Anterior cingulate cortex (tissue), 58 donors: ENCODE data around the gene TBL1XR1.

ENCODE experiments used
- DNase-seq, 58 donors: peaks; one replicate each; lab custom pipeline; 2025; lab: John Stamatoyannopoulos, UW

Gene TBL1XR1

GRCh38 chr3:177071496-177072156 lies 125.7 kb downstream of the TBL1XR1 start:
- DNase-seq, result no peak

GRCh38 chr3:177069514-177070329 lies 127.6 kb downstream of the TBL1XR1 start:
- DNase-seq, result no peak

- DNase-seq, result no peak
These were observed 128.3 kb downstream of the TBL1XR1 start for GRCh38 chr3:177068967-177069366.

- DNase-seq, result no peak
These were observed 131.2 kb downstream of the TBL1XR1 start for GRCh38 chr3:177066068-177066467.

- no peak for DNase-seq
These were observed 131.8 kb downstream of the TBL1XR1 start for GRCh38 chr3:177065285-177066033.

GRCh38 chr3:177062052-177062732 lies 135.1 kb downstream of the TBL1XR1 start:
- no peak for DNase-seq

- DNase-seq, result no peak
These were observed 135.9 kb downstream of the TBL1XR1 start for GRCh38 chr3:177061369-177061768.

GRCh38 chr3:177060492-177060891 lies 136.8 kb downstream of the TBL1XR1 start:
- no peak for DNase-seq

GRCh38 chr3:177058648-177059047 lies 138.6 kb downstream of the TBL1XR1 start:
- no peak for DNase-seq

- peak in 2 of 58 donors; percentile 3 to 6 for DNase-seq
These were observed 139.5 kb downstream of the TBL1XR1 start for GRCh38 chr3:177057768-177058167.

GRCh38 chr3:177056927-177057326 lies 140.4 kb downstream of the TBL1XR1 start:
- no peak for DNase-seq

GRCh38 chr3:177055605-177056571 lies 141.4 kb downstream of the TBL1XR1 start:
- no peak for DNase-seq

GRCh38 chr3:177053107-177053506 lies 144.2 kb downstream of the TBL1XR1 start:
- DNase-seq, result no peak

- peak in 30 of 58 donors; percentile 2 to 66 (median 19) for DNase-seq
These were observed 145.9 kb downstream of the TBL1XR1 start for GRCh38 chr3:177051411-177051810.

GRCh38 chr3:177050501-177051237 lies 146.6 kb downstream of the TBL1XR1 start:
- DNase-seq, result peak in 1 of 58 donors; percentile 20

GRCh38 chr3:177045767-177046166 lies 151.5 kb downstream of the TBL1XR1 start:
- no peak for DNase-seq

GRCh38 chr3:177045222-177045621 lies 152.1 kb downstream of the TBL1XR1 start:
- no peak for DNase-seq

GRCh38 chr3:177041730-177042551 lies 155.3 kb downstream of the TBL1XR1 start:
- no peak for DNase-seq
